HEK293 (cell line): ENCODE data around the gene CUZD1.

Source experiments
- CTCF ChIA-PET: fragments of 350-600 bp; formaldehyde crosslinking; extraction: SDS; loops from one replicate; lab custom pipeline; 2021; ENCODE audit warnings: antibody characterized with exemption; lab: Yijun Ruan, JAX
- POLR2A ChIA-PET: fragments of 300-600 bp; formaldehyde crosslinking; extraction: SDS; loops from one replicate; lab custom pipeline; 2020; ENCODE audit warnings: antibody characterized with exemption, inconsistent platforms; lab: Yijun Ruan, JAX
- H3K27ac ChIP-seq: fragments of 200-500 bp; sonication (Bioruptor generic); 2 replicates; pipeline ENCODE4 v1.5.1; 2014; ENCODE audit warnings: low read depth, low read length, control low read depth, inconsistent platforms; ENCODE audit errors: extremely low read depth
- H3K36me3 ChIP-seq, 2 experiments: fragments of 200-500 bp in 1 of 2; sonication (Bioruptor generic) in 1 of 2; 1 replicate in 1 of 2; 2 replicates in 1 of 2; pipeline ENCODE4 v1.5.1; 2014 to 2017; ENCODE audit warnings: inconsistent platforms in 2 of 2, low read length in 2 of 2; ENCODE audit not compliant: control insufficient read depth in 2 of 2, insufficient read depth in 1 of 2
- H3K4me1 ChIP-seq: fragments of 200-500 bp; sonication (Bioruptor generic); 2 replicates; pipeline ENCODE4 v1.5.1; 2014; ENCODE audit warnings: mild to moderate bottlenecking, low read length, inconsistent platforms; ENCODE audit not compliant: control insufficient read depth, insufficient read depth
- H3K4me3 ChIP-seq: 2 replicates; pipeline ENCODE4 v1.5.1; 2011; ENCODE audit warnings: low read depth, mild to moderate bottlenecking, control low read depth, low read length, moderate library complexity
- H3K9me3 ChIP-seq: fragments of 200-500 bp; sonication (Bioruptor generic); 2 replicates; pipeline ENCODE4 v1.5.1; 2014; ENCODE audit warnings: low read depth, low read length, inconsistent platforms; ENCODE audit not compliant: control insufficient read depth, insufficient read depth
- MZF1 ChIP-seq: fragments of 450-650 bp; formaldehyde crosslinking; IDR thresholded peaks from 2 replicates; pipeline ENCODE4 v1.5.1; 2017; ENCODE audit warnings: missing biosample characterization, missing genetic modification characterization, borderline replicate concordance
- SALL2 ChIP-seq: fragments of 450-650 bp; formaldehyde crosslinking; IDR thresholded peaks from 2 replicates; pipeline ENCODE4 v1.5.0; 2017; ENCODE audit warnings: missing biosample characterization, mild to moderate bottlenecking, missing genetic modification characterization, borderline replicate concordance
- WT1 ChIP-seq: fragments of 450-650 bp; formaldehyde crosslinking; IDR thresholded peaks from 2 replicates; pipeline ENCODE4 v1.5.1; 2016; ENCODE audit warnings: missing biosample characterization, missing genetic modification characterization
- ZBTB17 ChIP-seq: fragments of 450-650 bp; formaldehyde crosslinking; IDR thresholded peaks from 2 replicates; pipeline ENCODE4 v1.5.1; 2016; ENCODE audit warnings: missing biosample characterization, missing genetic modification characterization
- ZBTB20 ChIP-seq: fragments of 450-650 bp; formaldehyde crosslinking; IDR thresholded peaks from 2 replicates; pipeline ENCODE4 v1.5.1; 2016; ENCODE audit warnings: missing biosample characterization, missing genetic modification characterization
- ZNF121 ChIP-seq: fragments of 450-650 bp; formaldehyde crosslinking; IDR thresholded peaks from 2 replicates; pipeline ENCODE4 v1.5.1; 2016; ENCODE audit warnings: missing biosample characterization, missing genetic modification characterization
- ZNF221 ChIP-seq: fragments of 450-650 bp; formaldehyde crosslinking; IDR thresholded peaks from 2 replicates; pipeline ENCODE4 v1.5.1; 2017; ENCODE audit warnings: missing biosample characterization, missing genetic modification characterization, borderline replicate concordance
- ZNF292 ChIP-seq: fragments of 450-650 bp; formaldehyde crosslinking; IDR thresholded peaks from 2 replicates; pipeline ENCODE4 v1.5.1; 2016; ENCODE audit warnings: low read depth, missing biosample characterization, missing genetic modification characterization, borderline replicate concordance
- ZNF623 ChIP-seq: fragments of 450-650 bp; formaldehyde crosslinking; IDR thresholded peaks from 2 replicates; pipeline ENCODE4 v1.5.1; 2016; ENCODE audit warnings: missing biosample characterization, missing genetic modification characterization
- ZNF701 ChIP-seq: fragments of 450-650 bp; formaldehyde crosslinking; IDR thresholded peaks from 2 replicates; pipeline ENCODE4 v1.5.1; 2016; ENCODE audit warnings: missing biosample characterization, missing genetic modification characterization
- TF ChIP-seq, protein P1 (sequence below): fragments of 450-650 bp; formaldehyde crosslinking; IDR thresholded peaks from 2 replicates; pipeline ENCODE4 v1.5.0; 2017; ENCODE audit warnings: missing biosample characterization, missing genetic modification characterization, borderline replicate concordance
- TF ChIP-seq, protein P2 (sequence below): fragments of 450-650 bp; formaldehyde crosslinking; IDR thresholded peaks from 2 replicates; pipeline ENCODE4 v1.5.1; 2016; ENCODE audit warnings: missing biosample characterization, missing genetic modification characterization
- TF ChIP-seq, protein P3 (sequence below): fragments of 450-650 bp; formaldehyde crosslinking; IDR thresholded peaks from 2 replicates; pipeline ENCODE4 v1.5.1; 2016; ENCODE audit warnings: missing biosample characterization, missing genetic modification characterization
- TF ChIP-seq, protein P4 (sequence below): fragments of 450-650 bp; formaldehyde crosslinking; IDR thresholded peaks from 2 replicates; pipeline ENCODE4 v1.5.1; 2016; ENCODE audit warnings: missing biosample characterization, missing genetic modification characterization
- TF ChIP-seq, protein P5 (sequence below): fragments of 450-650 bp; formaldehyde crosslinking; IDR thresholded peaks from 2 replicates; pipeline ENCODE4 v1.5.1; 2017; ENCODE audit warnings: missing biosample characterization, missing genetic modification characterization
- TF ChIP-seq, protein P6 (sequence below): fragments of 450-650 bp; formaldehyde crosslinking; conservative IDR thresholded peaks from 2 replicates; pipeline ENCODE4 v1.5.1; 2016; ENCODE audit warnings: low read depth, missing biosample characterization, missing genetic modification characterization
- TF ChIP-seq, protein P7 (sequence below): fragments of 450-650 bp; IDR thresholded peaks from 2 replicates; pipeline ENCODE4 v1.5.1; 2018; ENCODE audit warnings: missing biosample characterization, mild to moderate bottlenecking, missing genetic modification characterization

CUZD1 gene

DNA sequence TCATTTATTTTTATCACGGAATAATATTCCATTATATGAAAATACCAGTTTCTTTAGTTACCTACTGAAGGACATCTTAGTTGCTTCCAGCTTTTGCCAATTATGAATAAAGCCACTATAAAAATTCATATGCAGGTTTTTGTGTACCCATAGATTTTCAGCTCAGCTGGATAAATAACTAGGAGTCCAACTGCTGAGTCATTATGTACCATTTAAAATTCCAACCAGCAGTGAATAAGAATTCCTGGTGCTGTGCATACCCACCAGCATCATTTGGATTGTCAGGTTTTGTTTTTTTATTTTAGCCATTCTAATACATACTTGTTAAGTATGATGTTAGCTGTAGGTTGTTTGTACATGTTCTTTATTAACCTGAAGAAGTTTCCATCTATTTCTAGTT lies 19.2 kb upstream of the CUZD1 start:
- peaks cover 3% of the 10 kb centered on the region; the same call in 1 of the 2 replicates for H3K4me1 ChIP-seq
- no peaks in the 10 kb centered on the region for H3K9me3 ChIP-seq
- POLR2A ChIA-PET, result no interaction called here
- H3K27ac ChIP-seq, result no peak overlapping the region
- H3K36me3 ChIP-seq, result no peaks in the 10 kb centered on the region
- CTCF ChIA-PET, result no interaction called here
- TF ChIP-seq WT1, result no peak
- no peak for TF ChIP-seq ZNF292 (tag by site-specific recombination)
- TF ChIP-seq, protein P1, sequence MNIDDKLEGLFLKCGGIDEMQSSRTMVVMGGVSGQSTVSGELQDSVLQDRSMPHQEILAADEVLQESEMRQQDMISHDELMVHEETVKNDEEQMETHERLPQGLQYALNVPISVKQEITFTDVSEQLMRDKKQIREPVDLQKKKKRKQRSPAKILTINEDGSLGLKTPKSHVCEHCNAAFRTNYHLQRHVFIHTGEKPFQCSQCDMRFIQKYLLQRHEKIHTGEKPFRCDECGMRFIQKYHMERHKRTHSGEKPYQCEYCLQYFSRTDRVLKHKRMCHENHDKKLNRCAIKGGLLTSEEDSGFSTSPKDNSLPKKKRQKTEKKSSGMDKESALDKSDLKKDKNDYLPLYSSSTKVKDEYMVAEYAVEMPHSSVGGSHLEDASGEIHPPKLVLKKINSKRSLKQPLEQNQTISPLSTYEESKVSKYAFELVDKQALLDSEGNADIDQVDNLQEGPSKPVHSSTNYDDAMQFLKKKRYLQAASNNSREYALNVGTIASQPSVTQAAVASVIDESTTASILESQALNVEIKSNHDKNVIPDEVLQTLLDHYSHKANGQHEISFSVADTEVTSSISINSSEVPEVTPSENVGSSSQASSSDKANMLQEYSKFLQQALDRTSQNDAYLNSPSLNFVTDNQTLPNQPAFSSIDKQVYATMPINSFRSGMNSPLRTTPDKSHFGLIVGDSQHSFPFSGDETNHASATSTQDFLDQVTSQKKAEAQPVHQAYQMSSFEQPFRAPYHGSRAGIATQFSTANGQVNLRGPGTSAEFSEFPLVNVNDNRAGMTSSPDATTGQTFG (tag by site-specific recombination), result no peak
- TF ChIP-seq, protein P2, sequence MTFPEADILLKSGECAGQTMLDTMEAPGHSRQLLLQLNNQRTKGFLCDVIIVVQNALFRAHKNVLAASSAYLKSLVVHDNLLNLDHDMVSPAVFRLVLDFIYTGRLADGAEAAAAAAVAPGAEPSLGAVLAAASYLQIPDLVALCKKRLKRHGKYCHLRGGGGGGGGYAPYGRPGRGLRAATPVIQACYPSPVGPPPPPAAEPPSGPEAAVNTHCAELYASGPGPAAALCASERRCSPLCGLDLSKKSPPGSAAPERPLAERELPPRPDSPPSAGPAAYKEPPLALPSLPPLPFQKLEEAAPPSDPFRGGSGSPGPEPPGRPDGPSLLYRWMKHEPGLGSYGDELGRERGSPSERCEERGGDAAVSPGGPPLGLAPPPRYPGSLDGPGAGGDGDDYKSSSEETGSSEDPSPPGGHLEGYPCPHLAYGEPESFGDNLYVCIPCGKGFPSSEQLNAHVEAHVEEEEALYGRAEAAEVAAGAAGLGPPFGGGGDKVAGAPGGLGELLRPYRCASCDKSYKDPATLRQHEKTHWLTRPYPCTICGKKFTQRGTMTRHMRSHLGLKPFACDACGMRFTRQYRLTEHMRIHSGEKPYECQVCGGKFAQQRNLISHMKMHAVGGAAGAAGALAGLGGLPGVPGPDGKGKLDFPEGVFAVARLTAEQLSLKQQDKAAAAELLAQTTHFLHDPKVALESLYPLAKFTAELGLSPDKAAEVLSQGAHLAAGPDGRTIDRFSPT, result no peak
- TF ChIP-seq, protein P3, sequence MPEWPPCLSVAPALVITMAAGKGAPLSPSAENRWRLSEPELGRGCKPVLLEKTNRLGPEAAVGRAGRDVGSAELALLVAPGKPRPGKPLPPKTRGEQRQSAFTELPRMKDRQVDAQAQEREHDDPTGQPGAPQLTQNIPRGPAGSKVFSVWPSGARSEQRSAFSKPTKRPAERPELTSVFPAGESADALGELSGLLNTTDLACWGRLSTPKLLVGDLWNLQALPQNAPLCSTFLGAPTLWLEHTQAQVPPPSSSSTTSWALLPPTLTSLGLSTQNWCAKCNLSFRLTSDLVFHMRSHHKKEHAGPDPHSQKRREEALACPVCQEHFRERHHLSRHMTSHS (tag by site-specific recombination), result no peak
- no peak for TF ChIP-seq MZF1 (tag by site-specific recombination)
- TF ChIP-seq, protein P4, sequence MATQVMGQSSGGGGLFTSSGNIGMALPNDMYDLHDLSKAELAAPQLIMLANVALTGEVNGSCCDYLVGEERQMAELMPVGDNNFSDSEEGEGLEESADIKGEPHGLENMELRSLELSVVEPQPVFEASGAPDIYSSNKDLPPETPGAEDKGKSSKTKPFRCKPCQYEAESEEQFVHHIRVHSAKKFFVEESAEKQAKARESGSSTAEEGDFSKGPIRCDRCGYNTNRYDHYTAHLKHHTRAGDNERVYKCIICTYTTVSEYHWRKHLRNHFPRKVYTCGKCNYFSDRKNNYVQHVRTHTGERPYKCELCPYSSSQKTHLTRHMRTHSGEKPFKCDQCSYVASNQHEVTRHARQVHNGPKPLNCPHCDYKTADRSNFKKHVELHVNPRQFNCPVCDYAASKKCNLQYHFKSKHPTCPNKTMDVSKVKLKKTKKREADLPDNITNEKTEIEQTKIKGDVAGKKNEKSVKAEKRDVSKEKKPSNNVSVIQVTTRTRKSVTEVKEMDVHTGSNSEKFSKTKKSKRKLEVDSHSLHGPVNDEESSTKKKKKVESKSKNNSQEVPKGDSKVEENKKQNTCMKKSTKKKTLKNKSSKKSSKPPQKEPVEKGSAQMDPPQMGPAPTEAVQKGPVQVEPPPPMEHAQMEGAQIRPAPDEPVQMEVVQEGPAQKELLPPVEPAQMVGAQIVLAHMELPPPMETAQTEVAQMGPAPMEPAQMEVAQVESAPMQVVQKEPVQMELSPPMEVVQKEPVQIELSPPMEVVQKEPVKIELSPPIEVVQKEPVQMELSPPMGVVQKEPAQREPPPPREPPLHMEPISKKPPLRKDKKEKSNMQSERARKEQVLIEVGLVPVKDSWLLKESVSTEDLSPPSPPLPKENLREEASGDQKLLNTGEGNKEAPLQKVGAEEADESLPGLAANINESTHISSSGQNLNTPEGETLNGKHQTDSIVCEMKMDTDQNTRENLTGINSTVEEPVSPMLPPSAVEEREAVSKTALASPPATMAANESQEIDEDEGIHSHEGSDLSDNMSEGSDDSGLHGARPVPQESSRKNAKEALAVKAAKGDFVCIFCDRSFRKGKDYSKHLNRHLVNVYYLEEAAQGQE, result no peak
- no peak for TF ChIP-seq ZNF221 (tag by site-specific recombination)
- TF ChIP-seq, protein P5, sequence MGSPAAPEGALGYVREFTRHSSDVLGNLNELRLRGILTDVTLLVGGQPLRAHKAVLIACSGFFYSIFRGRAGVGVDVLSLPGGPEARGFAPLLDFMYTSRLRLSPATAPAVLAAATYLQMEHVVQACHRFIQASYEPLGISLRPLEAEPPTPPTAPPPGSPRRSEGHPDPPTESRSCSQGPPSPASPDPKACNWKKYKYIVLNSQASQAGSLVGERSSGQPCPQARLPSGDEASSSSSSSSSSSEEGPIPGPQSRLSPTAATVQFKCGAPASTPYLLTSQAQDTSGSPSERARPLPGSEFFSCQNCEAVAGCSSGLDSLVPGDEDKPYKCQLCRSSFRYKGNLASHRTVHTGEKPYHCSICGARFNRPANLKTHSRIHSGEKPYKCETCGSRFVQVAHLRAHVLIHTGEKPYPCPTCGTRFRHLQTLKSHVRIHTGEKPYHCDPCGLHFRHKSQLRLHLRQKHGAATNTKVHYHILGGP (tag by site-specific recombination), result no peak
- TF ChIP-seq ZNF701 (tag by site-specific recombination), result no peak
- TF ChIP-seq ZNF121 (tag by site-specific recombination), result no peak
- no peak for TF ChIP-seq SALL2
- TF ChIP-seq ZNF623 (tag by site-specific recombination), result no peak
- TF ChIP-seq, protein P6, sequence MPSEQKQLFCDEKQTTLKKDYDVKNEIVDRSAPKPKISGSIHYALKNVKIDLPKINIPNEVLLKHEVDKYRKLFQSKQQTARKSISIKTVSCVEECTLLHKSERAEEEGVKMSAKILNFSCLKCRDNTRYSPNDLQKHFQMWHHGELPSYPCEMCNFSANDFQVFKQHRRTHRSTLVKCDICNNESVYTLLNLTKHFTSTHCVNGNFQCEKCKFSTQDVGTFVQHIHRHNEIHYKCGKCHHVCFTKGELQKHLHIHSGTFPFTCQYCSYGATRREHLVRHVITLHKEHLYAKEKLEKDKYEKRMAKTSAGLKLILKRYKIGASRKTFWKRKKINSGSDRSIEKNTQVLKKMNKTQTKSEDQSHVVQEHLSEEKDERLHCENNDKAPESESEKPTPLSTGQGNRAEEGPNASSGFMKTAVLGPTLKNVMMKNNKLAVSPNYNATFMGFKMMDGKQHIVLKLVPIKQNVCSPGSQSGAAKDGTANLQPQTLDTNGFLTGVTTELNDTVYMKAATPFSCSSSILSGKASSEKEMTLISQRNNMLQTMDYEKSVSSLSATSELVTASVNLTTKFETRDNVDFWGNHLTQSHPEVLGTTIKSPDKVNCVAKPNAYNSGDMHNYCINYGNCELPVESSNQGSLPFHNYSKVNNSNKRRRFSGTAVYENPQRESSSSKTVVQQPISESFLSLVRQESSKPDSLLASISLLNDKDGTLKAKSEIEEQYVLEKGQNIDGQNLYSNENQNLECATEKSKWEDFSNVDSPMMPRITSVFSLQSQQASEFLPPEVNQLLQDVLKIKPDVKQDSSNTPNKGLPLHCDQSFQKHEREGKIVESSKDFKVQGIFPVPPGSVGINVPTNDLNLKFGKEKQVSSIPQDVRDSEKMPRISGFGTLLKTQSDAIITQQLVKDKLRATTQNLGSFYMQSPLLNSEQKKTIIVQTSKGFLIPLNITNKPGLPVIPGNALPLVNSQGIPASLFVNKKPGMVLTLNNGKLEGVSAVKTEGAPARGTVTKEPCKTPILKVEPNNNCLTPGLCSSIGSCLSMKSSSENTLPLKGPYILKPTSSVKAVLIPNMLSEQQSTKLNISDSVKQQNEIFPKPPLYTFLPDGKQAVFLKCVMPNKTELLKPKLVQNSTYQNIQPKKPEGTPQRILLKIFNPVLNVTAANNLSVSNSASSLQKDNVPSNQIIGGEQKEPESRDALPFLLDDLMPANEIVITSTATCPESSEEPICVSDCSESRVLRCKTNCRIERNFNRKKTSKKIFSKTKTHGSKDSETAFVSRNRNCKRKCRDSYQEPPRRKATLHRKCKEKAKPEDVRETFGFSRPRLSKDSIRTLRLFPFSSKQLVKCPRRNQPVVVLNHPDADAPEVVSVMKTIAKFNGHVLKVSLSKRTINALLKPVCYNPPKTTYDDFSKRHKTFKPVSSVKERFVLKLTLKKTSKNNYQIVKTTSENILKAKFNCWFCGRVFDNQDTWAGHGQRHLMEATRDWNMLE (tag by site-specific recombination), result no peak
- TF ChIP-seq, protein P7, sequence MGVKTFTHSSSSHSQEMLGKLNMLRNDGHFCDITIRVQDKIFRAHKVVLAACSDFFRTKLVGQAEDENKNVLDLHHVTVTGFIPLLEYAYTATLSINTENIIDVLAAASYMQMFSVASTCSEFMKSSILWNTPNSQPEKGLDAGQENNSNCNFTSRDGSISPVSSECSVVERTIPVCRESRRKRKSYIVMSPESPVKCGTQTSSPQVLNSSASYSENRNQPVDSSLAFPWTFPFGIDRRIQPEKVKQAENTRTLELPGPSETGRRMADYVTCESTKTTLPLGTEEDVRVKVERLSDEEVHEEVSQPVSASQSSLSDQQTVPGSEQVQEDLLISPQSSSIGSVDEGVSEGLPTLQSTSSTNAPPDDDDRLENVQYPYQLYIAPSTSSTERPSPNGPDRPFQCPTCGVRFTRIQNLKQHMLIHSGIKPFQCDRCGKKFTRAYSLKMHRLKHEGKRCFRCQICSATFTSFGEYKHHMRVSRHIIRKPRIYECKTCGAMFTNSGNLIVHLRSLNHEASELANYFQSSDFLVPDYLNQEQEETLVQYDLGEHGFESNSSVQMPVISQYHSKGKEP, result no peak
- TF ChIP-seq ZBTB20 (tag by site-specific recombination), result no peak
- TF ChIP-seq ZBTB17 (tag by site-specific recombination), result no peak
- no peak overlapping the region for H3K4me3 ChIP-seq
